Loucy (cell line): ENCODE data around the gene CLEC2A.
A peak's percentile ranks its signal among the peaks of the same experiment; 100 is the strongest.

Source experiments
- H2AFZ ChIP-seq: fragments of 200-600 bp; sonication (generic); 2 replicates; pipeline ENCODE4 v1.6.0; 2016; ENCODE audit warnings: antibody characterized with exemption, mild to moderate bottlenecking, low read length, moderate library complexity
- H3F3A ChIP-seq: fragments of 200-600 bp; 2 replicates; pipeline ENCODE4 v1.6.0; 2016; ENCODE audit warnings: antibody characterized with exemption, low read depth, mild to moderate bottlenecking
- H3K27me3 ChIP-seq: fragments of 200-600 bp; sonication (generic); 2 replicates; pipeline ENCODE4 v1.6.1; 2014; ENCODE audit warnings: low read length, mild to moderate bottlenecking; ENCODE audit not compliant: insufficient read depth, poor library complexity, severe bottlenecking
- H3K36me3 ChIP-seq: fragments of 200-600 bp; sonication (generic); 2 replicates; pipeline ENCODE4 v1.6.1; 2016; ENCODE audit warnings: low read length; ENCODE audit not compliant: insufficient read depth
- H3K4me1 ChIP-seq: fragments of 200-600 bp; sonication (generic); 2 replicates; pipeline ENCODE4 v1.5.1; 2014; ENCODE audit warnings: low read length, mild to moderate bottlenecking; ENCODE audit not compliant: insufficient read depth, poor library complexity, severe bottlenecking
- H3K4me2 ChIP-seq: fragments of 200-600 bp; sonication (generic); 2 replicates; pipeline ENCODE4 v1.6.0; 2014; ENCODE audit warnings: antibody characterized with exemption, low read length, low read depth, mild to moderate bottlenecking; ENCODE audit not compliant: poor library complexity, severe bottlenecking
- H3K4me3 ChIP-seq: fragments of 200-600 bp; sonication (generic); 2 replicates; pipeline ENCODE4 v1.5.1; 2014; ENCODE audit warnings: low read length, mild to moderate bottlenecking, mixed read lengths; ENCODE audit not compliant: poor library complexity, severe bottlenecking
- H3K79me2 ChIP-seq: fragments of 200-600 bp; sonication (generic); 2 replicates; pipeline ENCODE4 v1.6.1; 2014; ENCODE audit warnings: low read length; ENCODE audit not compliant: insufficient read depth
- H3K9ac ChIP-seq: fragments of 200-600 bp; sonication (generic); 2 replicates; pipeline ENCODE4 v1.6.0; 2014; ENCODE audit warnings: mild to moderate bottlenecking, low read depth, low read length, moderate library complexity; ENCODE audit not compliant: poor library complexity, severe bottlenecking
- H3K9me2 ChIP-seq: fragments of 200-600 bp; sonication (generic); replicated peaks from 2 replicates; pipeline ENCODE4 v1.6.1; 2016; ENCODE audit warnings: low read depth, low read length, mixed read lengths
- H3K9me3 ChIP-seq: fragments of 200-600 bp; sonication (generic); 2 replicates; pipeline ENCODE4 v1.6.1; 2014; ENCODE audit warnings: mild to moderate bottlenecking, antibody characterized with exemption, low read length, low read depth; ENCODE audit not compliant: insufficient read depth
- H4K20me1 ChIP-seq: fragments of 200-600 bp; sonication (generic); 2 replicates; pipeline ENCODE4 v1.6.0; 2014; ENCODE audit warnings: antibody characterized with exemption, low read length, mild to moderate bottlenecking; ENCODE audit not compliant: insufficient read depth, poor library complexity, severe bottlenecking
- EZH2phosphoT487 ChIP-seq: fragments of 200-600 bp; IDR thresholded peaks from 2 replicates; pipeline ENCODE4 v1.6.1; 2018; ENCODE audit warnings: antibody characterized with exemption, mild to moderate bottlenecking, moderate library complexity, borderline replicate concordance
- TF ChIP-seq, protein P1 (sequence below): fragments of 200-600 bp; sonication (generic); conservative IDR thresholded peaks from 2 replicates; pipeline ENCODE4 v1.5.1; 2014; ENCODE audit warnings: mild to moderate bottlenecking, antibody characterized with exemption, low read length

The CLEC2A gene

GRCh38 chr12:9944391-9944790, 12.2 kb upstream of the CLEC2A start:
- 0 out of 2 replicates have a peak, but pooled peaks cover under 1% of the 10 kb centered on the region for H3K36me3 ChIP-seq
- H3K79me2 ChIP-seq, result peaks cover 38% of the 10 kb centered on the region
- H3K9me3 ChIP-seq, result no peaks in the 10 kb centered on the region
- H3K9ac ChIP-seq, result peak overlapping the region; percentile 73
- peaks cover 13% of the 10 kb centered on the region for H4K20me1 ChIP-seq
- TF ChIP-seq EZH2phosphoT487, result no peak
- TF ChIP-seq, protein P1, sequence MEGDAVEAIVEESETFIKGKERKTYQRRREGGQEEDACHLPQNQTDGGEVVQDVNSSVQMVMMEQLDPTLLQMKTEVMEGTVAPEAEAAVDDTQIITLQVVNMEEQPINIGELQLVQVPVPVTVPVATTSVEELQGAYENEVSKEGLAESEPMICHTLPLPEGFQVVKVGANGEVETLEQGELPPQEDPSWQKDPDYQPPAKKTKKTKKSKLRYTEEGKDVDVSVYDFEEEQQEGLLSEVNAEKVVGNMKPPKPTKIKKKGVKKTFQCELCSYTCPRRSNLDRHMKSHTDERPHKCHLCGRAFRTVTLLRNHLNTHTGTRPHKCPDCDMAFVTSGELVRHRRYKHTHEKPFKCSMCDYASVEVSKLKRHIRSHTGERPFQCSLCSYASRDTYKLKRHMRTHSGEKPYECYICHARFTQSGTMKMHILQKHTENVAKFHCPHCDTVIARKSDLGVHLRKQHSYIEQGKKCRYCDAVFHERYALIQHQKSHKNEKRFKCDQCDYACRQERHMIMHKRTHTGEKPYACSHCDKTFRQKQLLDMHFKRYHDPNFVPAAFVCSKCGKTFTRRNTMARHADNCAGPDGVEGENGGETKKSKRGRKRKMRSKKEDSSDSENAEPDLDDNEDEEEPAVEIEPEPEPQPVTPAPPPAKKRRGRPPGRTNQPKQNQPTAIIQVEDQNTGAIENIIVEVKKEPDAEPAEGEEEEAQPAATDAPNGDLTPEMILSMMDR, result no peak
- no peak overlapping the region for H2AFZ ChIP-seq
- peaks cover 49% of the 10 kb centered on the region for H3K4me1 ChIP-seq
- peak overlapping the region; percentile 88 for H3K4me2 ChIP-seq
- H3K4me3 ChIP-seq, result no peak overlapping the region
- no peaks in the 10 kb centered on the region for H3K9me2 ChIP-seq
- no peaks in the 10 kb centered on the region for H3K27me3 ChIP-seq
- no peaks in the 10 kb centered on the region for H3F3A ChIP-seq

GRCh38 chr12:9943240-9943639, 11.1 kb upstream of the CLEC2A start:
- H3K79me2 ChIP-seq, result peaks cover 49% of the 10 kb centered on the region
- no peaks in the 10 kb centered on the region for H3K9me3 ChIP-seq
- H2AFZ ChIP-seq, result peak overlapping the region; percentile 51
- TF ChIP-seq EZH2phosphoT487, result no peak
- TF ChIP-seq, protein P1, result no peak
- peak overlapping the region; percentile 82 for H3K4me3 ChIP-seq
- no peaks in the 10 kb centered on the region for H3F3A ChIP-seq
- peaks cover 48% of the 10 kb centered on the region for H3K4me1 ChIP-seq
- 0 out of 2 replicates have a peak, but pooled peaks cover 5% of the 10 kb centered on the region for H3K36me3 ChIP-seq
- H3K27me3 ChIP-seq, result no peaks in the 10 kb centered on the region
- peak overlapping the region; percentile 95 for H3K9ac ChIP-seq
- H4K20me1 ChIP-seq, result peaks cover 22% of the 10 kb centered on the region
- H3K4me2 ChIP-seq, result peak overlapping the region; percentile 88
- no peaks in the 10 kb centered on the region for H3K9me2 ChIP-seq

DNA sequence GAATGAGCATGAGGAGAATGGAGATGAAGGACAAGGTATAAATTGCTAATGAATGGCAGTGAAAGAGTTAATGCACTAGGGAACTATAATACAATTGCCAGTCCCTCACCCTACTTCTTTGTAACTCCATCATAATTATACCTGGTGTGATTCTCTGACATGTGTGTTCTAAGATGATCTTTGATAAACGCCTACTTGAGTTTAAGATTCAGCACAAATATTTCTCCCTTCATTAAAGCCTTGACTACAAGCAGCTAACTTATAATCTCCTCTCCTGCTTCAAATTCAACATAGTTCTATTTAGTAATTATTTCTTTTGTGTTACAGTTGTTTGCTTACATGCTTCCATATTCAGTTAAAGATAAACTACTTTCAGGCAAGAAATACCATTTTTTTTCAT, 9.7 kb upstream of the CLEC2A start:
- no peaks in the 10 kb centered on the region for H3K9me3 ChIP-seq
- H2AFZ ChIP-seq, result no peak overlapping the region
- H3K9ac ChIP-seq, result peak overlapping the region; percentile 95
- peak overlapping the region; percentile 82 for H3K4me3 ChIP-seq
- peak overlapping the region; percentile 88 for H3K4me2 ChIP-seq
- H4K20me1 ChIP-seq, result peaks cover 34% of the 10 kb centered on the region
- 0 out of 2 replicates have a peak, but pooled peaks cover 5% of the 10 kb centered on the region for H3K36me3 ChIP-seq
- peaks cover 60% of the 10 kb centered on the region for H3K79me2 ChIP-seq
- H3K4me1 ChIP-seq, result peaks cover 55% of the 10 kb centered on the region
- H3K9me2 ChIP-seq, result no peaks in the 10 kb centered on the region
- no peaks in the 10 kb centered on the region for H3K27me3 ChIP-seq
- no peak for TF ChIP-seq EZH2phosphoT487
- TF ChIP-seq, protein P1, result no peak
- no peaks in the 10 kb centered on the region for H3F3A ChIP-seq
